IMR-90 (cell line): Measurements from ENCODE around the gene HOXC5.

Experiments used
- CEBPB ChIP-seq: IDR thresholded peaks from 2 replicates; pipeline ENCODE4 v1.6.1; 2012; ENCODE audit warnings: low read depth, low read length, improper control_type of control experiment
- CHD1 ChIP-seq: IDR thresholded peaks from 2 replicates; pipeline ENCODE4 v1.6.1; 2012; ENCODE audit warnings: low read depth, low read length, improper control_type of control experiment
- FOS ChIP-seq: fragments of 150-350 bp; IDR thresholded peaks from 2 replicates; pipeline ENCODE4 v1.6.1; 2016; ENCODE audit warnings: low read depth, low read length
- MAZ ChIP-seq: IDR thresholded peaks from 2 replicates; pipeline ENCODE4 v1.6.1; 2012; ENCODE audit warnings: low read depth, mild to moderate bottlenecking, low read length, improper control_type of control experiment, moderate library complexity, borderline replicate concordance
- MXI1 ChIP-seq: IDR thresholded peaks from 2 replicates; pipeline ENCODE4 v1.6.1; 2012; ENCODE audit warnings: low read depth, mild to moderate bottlenecking, low read length, moderate library complexity, borderline replicate concordance
- POLR2A ChIP-seq: IDR thresholded peaks from 2 replicates; pipeline ENCODE4 v1.6.1; 2012; ENCODE audit warnings: mild to moderate bottlenecking, low read depth, low read length
- TF ChIP-seq, protein P1 (sequence below): conservative IDR thresholded peaks from 2 replicates; pipeline ENCODE4 v1.5.1; 2012; ENCODE audit warnings: mild to moderate bottlenecking, low read depth, low read length, improper control_type of control experiment

DNA sequence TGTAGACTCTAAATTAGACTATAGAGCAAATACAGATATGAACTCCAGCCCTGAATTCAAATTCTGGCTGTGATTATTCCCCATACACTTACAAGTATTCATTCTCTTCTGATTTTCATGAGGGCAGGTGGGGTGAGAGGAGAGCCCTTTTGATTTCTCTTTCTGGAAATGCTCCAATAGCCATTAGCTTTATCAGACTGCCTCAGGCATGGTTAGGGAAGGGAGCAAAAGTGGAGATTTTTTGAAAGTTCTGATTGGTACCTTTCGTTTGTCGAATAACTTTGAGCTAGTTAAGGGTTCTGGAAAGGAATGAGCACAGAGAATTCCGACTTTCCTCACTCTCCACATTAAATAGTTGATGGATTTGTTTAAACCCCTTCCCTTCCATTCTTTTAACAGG lies 7.8 kb downstream of the HOXC5 start:
- TF ChIP-seq, protein P1, sequence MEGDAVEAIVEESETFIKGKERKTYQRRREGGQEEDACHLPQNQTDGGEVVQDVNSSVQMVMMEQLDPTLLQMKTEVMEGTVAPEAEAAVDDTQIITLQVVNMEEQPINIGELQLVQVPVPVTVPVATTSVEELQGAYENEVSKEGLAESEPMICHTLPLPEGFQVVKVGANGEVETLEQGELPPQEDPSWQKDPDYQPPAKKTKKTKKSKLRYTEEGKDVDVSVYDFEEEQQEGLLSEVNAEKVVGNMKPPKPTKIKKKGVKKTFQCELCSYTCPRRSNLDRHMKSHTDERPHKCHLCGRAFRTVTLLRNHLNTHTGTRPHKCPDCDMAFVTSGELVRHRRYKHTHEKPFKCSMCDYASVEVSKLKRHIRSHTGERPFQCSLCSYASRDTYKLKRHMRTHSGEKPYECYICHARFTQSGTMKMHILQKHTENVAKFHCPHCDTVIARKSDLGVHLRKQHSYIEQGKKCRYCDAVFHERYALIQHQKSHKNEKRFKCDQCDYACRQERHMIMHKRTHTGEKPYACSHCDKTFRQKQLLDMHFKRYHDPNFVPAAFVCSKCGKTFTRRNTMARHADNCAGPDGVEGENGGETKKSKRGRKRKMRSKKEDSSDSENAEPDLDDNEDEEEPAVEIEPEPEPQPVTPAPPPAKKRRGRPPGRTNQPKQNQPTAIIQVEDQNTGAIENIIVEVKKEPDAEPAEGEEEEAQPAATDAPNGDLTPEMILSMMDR, result no peak
- TF ChIP-seq CHD1 (no peak), MAZ (no peak), POLR2A (no peak), MXI1 (no peak), FOS (no peak), CEBPB (no peak)
